H7 (cell line): Measurements from ENCODE around the gene ZNF678. TPM values are rescaled to one million over a fixed set of nuclear protein-coding genes. Genes with fewer than 3 reads are reported as not detected.
"Not testable (repeated sequence)": the region's sequence is repeated elsewhere in the genome, so short reads cannot be mapped to it uniquely, and the experiment has no call there.

Experiments
- DNase-seq: peaks from one replicate; pipeline ENCODE4 v3.0.0; 2012
- H3K27me3 ChIP-seq: 2 replicates; pipeline ENCODE4 v1.6.0; 2011; ENCODE audit warnings: mild to moderate bottlenecking, low read length; ENCODE audit not compliant: control insufficient read depth, insufficient read depth
- H3K36me3 ChIP-seq: replicated peaks from 2 replicates; pipeline ENCODE4 v1.5.1; 2011; ENCODE audit warnings: low read length; ENCODE audit not compliant: control insufficient read depth, insufficient read depth
- H3K4me3 ChIP-seq: 2 replicates; pipeline ENCODE4 v1.5.1; 2011; ENCODE audit warnings: low read depth, mild to moderate bottlenecking, control low read depth, low read length, moderate library complexity; ENCODE audit not compliant: insufficient read depth
- total RNA-seq: library from RNA; depleted of rRNA; stranded (reverse); fragments of >200 nt; shearing (Covaris generic); gene quantifications from 2 replicates; pipeline ENCODE4 v1.2.3, GENCODE V29; 2014

The ZNF678 gene
- total RNA-seq, 1 experiment from 2014 or later: 21.9 TPM

- H3K4me3 ChIP-seq: no peak overlapping the region
- 0 out of 2 replicates have a peak, but pooled peaks cover 1% of the 10 kb centered on the region for H3K36me3 ChIP-seq
- H3K27me3 ChIP-seq: no peaks in the 10 kb centered on the region
- DNase-seq: peak; percentile 25
These were observed 2.0 kb upstream of the ZNF678 start for GRCh38 chr1:227561241-227561907.

DNA sequence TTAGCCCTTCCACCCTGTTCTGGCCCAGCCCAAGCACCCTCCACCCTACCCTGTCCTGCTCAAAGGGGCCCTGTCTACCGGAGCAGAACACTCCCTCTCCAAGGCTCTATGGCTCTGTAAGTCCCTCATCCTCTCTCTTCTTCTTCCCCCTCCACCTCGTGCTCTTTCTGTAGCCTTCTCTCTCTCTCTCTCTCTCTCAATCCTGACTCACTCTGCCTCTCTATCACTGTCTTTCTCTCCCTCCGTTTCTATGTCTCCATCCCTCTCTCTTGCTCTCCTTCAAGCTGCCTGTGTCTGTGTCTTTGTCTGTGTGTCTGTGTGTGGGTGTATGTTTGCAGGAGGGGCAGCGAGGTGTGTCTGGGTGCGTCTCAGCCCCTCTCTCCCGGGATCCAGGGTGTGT lies 1.3 kb upstream of the ZNF678 start:
- Histone ChIP-seq H3K36me3 (0 out of 2 replicates have a peak, but pooled peaks cover 1% of the 10 kb centered on the region), H3K27me3 (no peaks in the 10 kb centered on the region), H3K4me3 (no peak overlapping the region)
- no peak for DNase-seq

DNA sequence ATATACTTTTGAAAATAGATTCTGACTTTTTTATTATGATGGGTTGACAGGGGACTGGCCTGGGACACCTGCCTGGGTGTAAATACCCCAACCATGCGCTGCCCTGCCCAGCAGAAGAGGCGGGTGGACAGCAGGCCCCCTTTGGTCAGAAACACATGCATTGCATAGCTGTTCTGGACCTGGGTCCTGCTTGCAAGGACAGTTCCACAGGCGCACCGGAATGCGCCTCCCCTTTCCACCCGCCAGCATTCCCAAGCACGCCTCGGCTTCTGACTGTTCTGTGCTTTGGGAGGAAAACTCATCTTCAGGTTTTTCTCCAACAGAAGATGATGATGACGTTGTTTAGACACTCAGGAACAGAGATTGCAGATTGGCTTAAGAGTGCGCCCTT lies 428 bp upstream of the ZNF678 start:
- peak; percentile 46 for DNase-seq
- H3K27me3 ChIP-seq: no peaks in the 10 kb centered on the region
- no peak overlapping the region for H3K4me3 ChIP-seq
- 0 out of 2 replicates have a peak, but pooled peaks cover 1% of the 10 kb centered on the region for H3K36me3 ChIP-seq

GRCh38 chr1:227567256-227567655 lies 3.9 kb downstream of the ZNF678 start:
- no peak overlapping the region for H3K4me3 ChIP-seq

GRCh38 chr1:227568593-227568992 lies 5.2 kb downstream of the ZNF678 start:
- Histone ChIP-seq H3K36me3 (0 out of 2 replicates have a peak, but pooled peaks cover 1% of the 10 kb centered on the region), H3K4me3 (no peak overlapping the region), H3K27me3 (no peaks in the 10 kb centered on the region)
- DNase-seq: no peak

More at GRCh38 chr1:227567256-227567655, 3.9 kb downstream of the ZNF678 start:
- Histone ChIP-seq H3K36me3 (0 out of 2 replicates have a peak, but pooled peaks cover 1% of the 10 kb centered on the region), H3K27me3 (no peaks in the 10 kb centered on the region)
- DNase-seq: peak; percentile 54

DNA sequence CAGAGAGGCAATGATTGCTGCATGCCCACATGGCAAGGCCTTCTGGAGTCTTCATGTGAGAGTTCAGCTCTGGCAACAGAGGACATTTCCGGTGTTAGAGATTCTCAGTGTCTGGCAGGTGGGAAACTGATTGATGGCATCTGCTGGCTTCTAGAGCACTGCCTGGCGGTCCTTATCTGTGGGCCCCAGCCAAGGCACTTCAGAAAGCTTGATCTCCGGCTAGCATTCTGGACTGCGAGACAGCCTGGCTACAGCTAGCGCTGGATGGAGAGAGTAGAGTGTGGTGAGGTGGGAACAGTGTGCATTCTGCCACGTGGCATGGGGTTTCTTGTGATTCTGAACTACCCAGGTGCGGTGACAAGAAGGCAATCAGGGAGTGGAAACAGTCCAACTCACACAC lies 9.4 kb downstream of the ZNF678 start:
- no peak for DNase-seq
- Histone ChIP-seq H3K36me3 (no peaks in the 10 kb centered on the region), H3K27me3 (no peaks in the 10 kb centered on the region), H3K4me3 (no peak overlapping the region)

DNA sequence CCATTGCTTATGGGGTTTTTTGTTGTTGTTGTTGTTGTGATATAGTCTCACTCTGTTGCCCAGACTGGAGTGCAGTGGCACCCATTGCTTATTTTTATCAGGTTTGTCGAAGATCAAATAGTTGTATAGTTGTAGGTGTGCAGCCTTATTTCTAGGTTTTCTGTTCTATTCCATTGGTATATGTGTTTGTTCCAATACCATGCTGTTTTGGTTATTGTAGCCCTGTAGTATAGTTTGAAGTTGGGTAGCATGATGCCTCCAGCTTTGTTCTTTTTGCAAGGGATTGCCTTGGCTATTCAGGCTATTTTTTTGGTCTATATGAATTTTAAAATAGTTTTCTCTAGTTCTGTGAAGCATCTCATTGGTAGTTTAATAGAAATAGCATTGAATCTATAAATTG lies 11.6 kb downstream of the ZNF678 start:
- no peaks in the 10 kb centered on the region for H3K27me3 ChIP-seq
- H3K36me3 ChIP-seq: no peaks in the 10 kb centered on the region
- DNase-seq: no peak

DNA sequence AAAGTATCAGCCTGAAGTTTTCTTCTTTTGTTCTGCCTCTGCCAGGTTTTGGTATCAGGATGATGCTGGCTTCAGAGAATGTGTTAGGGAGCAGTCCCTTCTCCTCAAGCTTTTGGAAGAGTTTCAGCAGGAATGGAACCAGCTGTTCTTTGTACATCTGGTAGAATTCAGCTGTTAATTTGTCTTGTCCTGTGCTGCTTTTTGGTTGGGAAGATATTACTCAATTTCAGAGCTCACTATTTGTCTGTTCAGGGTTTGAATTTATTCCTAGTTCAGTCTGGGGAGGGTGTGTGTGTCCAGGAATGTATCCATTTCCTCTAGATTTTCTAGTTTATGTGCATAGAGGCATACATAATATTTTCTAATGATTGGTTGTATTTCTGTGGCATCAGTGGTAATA lies 12.8 kb downstream of the ZNF678 start:
- no peaks in the 10 kb centered on the region for H3K36me3 ChIP-seq
- DNase-seq: no peak
- no peaks in the 10 kb centered on the region for H3K27me3 ChIP-seq
- H3K4me3 ChIP-seq: no peak overlapping the region

More for the DNA sequence above, 11.6 kb downstream of the ZNF678 start:
- no peak overlapping the region for H3K4me3 ChIP-seq

DNA sequence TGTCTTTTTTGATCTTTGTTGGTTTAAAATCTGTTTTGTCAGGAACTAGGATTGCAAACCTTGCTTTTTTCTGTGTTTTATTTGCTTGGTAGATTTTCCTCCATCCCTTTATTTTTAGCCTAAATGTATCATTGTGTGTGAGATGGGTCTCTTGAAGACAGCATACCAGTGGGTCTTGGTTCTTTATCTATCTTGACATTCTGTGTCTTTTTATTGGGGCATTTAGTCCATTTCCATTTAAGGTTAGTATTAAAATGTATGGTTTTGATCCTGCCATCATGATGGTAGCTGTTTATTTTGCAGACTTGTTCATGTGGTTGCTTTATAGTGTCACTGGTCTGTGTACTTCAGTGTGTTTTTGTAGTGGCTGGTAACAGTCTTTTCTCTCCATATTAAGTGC lies 14.1 kb downstream of the ZNF678 start:
- no peak for DNase-seq
- Histone ChIP-seq H3K4me3 (no peak overlapping the region), H3K36me3 (no peaks in the 10 kb centered on the region), H3K27me3 (no peaks in the 10 kb centered on the region)

- no peak overlapping the region for H3K4me3 ChIP-seq
- DNase-seq: no peak
- no peaks in the 10 kb centered on the region for H3K36me3 ChIP-seq
These were observed 20.0 kb downstream of the ZNF678 start for GRCh38 chr1:227583354-227583753.

GRCh38 chr1:227586733-227587132 lies 23.4 kb downstream of the ZNF678 start:
- H3K36me3 ChIP-seq: no peaks in the 10 kb centered on the region
- H3K4me3 ChIP-seq: no peak overlapping the region
- peak; percentile 39 for DNase-seq
- no peaks in the 10 kb centered on the region for H3K27me3 ChIP-seq

More at GRCh38 chr1:227583354-227583753, 20.0 kb downstream of the ZNF678 start:
- no peaks in the 10 kb centered on the region for H3K27me3 ChIP-seq

GRCh38 chr1:227587968-227588367 lies 24.6 kb downstream of the ZNF678 start:
- no peak for DNase-seq
- Histone ChIP-seq H3K27me3 (no peaks in the 10 kb centered on the region), H3K4me3 (no peak overlapping the region), H3K36me3 (no peaks in the 10 kb centered on the region)

DNA sequence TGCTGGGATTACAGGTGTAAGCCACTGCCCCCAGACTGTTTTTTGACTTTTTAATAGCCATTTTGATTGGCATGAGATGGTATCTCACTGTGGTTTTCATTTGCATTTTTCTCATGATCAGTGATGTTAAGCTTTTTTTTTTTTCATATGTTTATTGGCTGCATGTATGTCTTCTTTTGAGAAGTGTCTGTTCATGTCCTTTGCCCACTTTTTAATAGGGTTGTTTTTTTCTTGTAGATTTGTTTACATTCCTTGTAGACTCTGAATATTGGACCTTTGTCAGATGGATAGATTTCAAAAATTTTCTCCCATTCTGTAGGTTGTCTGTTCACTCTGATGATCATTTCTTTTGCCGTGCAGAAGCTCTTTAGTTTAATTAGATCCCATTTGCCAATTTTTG lies 25.4 kb downstream of the ZNF678 start:
- not testable (repeated sequence) for H3K27me3 ChIP-seq, H3K4me3 ChIP-seq, DNase-seq, H3K36me3 ChIP-seq

DNA sequence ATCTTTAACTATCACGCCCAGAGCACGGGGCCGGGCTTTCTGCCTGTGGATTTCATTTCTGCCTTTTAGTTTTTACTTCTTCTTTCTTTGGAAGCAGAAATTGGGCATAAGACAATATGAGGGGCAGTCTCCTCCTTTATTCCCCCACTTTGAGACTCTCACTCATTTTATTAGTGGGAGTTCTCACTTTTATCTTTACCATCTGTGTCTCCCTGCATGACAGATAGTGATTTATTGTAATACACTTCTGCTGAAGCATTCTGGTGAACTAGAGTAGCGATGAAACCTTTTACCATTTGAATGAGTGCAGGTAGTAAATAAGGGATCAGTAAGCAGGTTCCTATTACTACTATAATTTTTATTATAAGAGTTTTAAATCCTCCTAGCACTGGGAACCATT lies 26.4 kb downstream of the ZNF678 start:
- not testable (repeated sequence) for H3K36me3 ChIP-seq, H3K4me3 ChIP-seq, DNase-seq, H3K27me3 ChIP-seq

DNA sequence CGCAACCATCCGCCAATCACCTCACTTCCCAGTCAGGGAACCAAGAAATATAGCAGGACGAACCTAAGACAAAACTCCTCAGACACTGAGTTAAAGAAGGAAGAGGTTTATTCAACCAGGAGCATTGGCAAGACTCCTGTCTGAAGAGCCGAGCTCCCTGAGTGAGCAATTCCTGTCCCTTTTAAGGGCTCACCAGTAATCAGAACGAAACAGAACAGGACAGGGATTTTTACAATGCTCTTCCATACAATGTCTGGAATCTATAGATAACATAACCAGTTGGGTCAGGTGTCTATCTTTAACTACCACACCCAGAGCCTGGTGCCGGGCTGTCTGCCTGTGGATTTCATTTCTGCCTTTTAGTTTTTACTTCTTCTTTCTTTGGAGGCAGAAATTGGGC lies 32.9 kb downstream of the ZNF678 start:
- not testable (repeated sequence) for DNase-seq, H3K4me3 ChIP-seq, H3K36me3 ChIP-seq, H3K27me3 ChIP-seq
